Measurements from ENCODE around the gene KIF26B.

DNA sequence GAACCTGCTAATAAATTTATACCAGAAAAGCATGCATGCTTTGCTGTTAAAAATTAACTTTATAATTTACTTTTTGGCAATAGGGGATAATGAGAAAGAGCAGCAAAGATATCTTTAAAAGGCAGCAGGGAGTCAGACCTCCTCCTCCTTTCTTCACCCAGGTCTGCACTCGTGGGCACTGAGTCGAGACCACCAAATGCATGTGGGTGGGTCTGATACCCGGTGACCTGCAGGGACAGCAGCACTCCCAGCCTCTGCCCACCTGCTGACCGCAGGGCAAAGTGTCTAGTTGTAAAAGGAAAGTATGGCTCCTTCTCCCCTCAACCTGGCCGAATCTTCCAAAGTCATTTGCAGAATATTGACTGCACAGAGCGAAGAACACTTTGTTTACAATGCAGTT, 43.7 kb upstream of the KIF26B start:
- TF ChIP-seq POLR2A (IDR thresholded peaks at IDR 0.05) (no peak), EP300 (IDR thresholded peaks at IDR 0.05) (no peak)
- TF ChIP-seq, protein P1, sequence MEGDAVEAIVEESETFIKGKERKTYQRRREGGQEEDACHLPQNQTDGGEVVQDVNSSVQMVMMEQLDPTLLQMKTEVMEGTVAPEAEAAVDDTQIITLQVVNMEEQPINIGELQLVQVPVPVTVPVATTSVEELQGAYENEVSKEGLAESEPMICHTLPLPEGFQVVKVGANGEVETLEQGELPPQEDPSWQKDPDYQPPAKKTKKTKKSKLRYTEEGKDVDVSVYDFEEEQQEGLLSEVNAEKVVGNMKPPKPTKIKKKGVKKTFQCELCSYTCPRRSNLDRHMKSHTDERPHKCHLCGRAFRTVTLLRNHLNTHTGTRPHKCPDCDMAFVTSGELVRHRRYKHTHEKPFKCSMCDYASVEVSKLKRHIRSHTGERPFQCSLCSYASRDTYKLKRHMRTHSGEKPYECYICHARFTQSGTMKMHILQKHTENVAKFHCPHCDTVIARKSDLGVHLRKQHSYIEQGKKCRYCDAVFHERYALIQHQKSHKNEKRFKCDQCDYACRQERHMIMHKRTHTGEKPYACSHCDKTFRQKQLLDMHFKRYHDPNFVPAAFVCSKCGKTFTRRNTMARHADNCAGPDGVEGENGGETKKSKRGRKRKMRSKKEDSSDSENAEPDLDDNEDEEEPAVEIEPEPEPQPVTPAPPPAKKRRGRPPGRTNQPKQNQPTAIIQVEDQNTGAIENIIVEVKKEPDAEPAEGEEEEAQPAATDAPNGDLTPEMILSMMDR (IDR thresholded peaks at IDR 0.05): no peak

Data from stomach (tissue), 4 donors.